Endothelial cell of umbilical vein (primary cell): ENCODE results near the gene SRRM3.

Experiments
- EZH2 ChIP-seq: IDR thresholded peaks from 2 replicates; pipeline ENCODE4 v1.6.1; 2012; ENCODE audit warnings: borderline replicate concordance, low read depth, mild to moderate bottlenecking, moderate library complexity, low read length, inconsistent platforms; ENCODE audit not compliant: severe bottlenecking
- FOS ChIP-seq: IDR thresholded peaks from 2 replicates; pipeline ENCODE4 v1.6.1; 2011; ENCODE audit warnings: mild to moderate bottlenecking, low read length, moderate library complexity, borderline replicate concordance; ENCODE audit not compliant: insufficient read depth
- JUN ChIP-seq: IDR thresholded peaks from 2 replicates; pipeline ENCODE4 v1.6.1; 2011; ENCODE audit warnings: borderline replicate concordance, low read depth; ENCODE audit not compliant: insufficient read length, insufficient read depth
- POLR2A ChIP-seq: IDR thresholded peaks from 2 replicates; pipeline ENCODE4 v1.6.1; 2012; ENCODE audit warnings: low read depth, mild to moderate bottlenecking, control low read depth, low read length
- POLR2AphosphoS5 ChIP-seq: IDR thresholded peaks from 2 replicates; pipeline ENCODE4 v1.6.1; 2012; ENCODE audit warnings: low read depth, mild to moderate bottlenecking, control low read depth, low read length, moderate library complexity; ENCODE audit not compliant: insufficient read depth
- TF ChIP-seq, protein P1 (sequence below), 2 donors: IDR thresholded peaks; 1 replicate in 1 of 2; 2 replicates in 1 of 2; pipeline ENCODE4 v1.5.1; 2011; ENCODE audit warnings: low read length in 2 of 2, mild to moderate bottlenecking in 2 of 2, moderate library complexity in 2 of 2, control low read depth in 1 of 2, inconsistent platforms in 1 of 2, low read depth in 1 of 2; ENCODE audit not compliant: insufficient read depth in 1 of 2; ENCODE audit errors: extremely low read depth in 1 of 2

DNA sequence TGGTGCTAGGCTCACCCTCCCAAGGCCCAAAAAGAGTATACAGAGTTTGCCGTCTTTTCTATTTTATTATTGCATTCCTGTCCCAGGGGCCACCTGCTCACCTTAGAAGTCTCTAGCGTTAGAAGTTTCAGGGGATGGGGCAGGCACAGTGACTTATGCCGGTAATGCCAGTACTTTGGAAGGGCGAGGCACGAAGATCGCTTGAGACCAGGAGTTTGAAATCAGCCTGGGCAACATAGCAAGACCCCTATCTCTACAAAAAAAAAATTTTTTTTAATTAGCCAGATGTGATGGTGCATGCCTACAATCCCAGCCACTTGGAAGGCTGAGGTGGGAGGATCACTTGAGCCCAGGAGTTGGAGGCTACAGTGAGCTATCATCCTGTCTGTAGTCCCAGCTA, 70.4 kb downstream of the SRRM3 start:
- no peak for TF ChIP-seq POLR2AphosphoS5
- TF ChIP-seq, protein P1, sequence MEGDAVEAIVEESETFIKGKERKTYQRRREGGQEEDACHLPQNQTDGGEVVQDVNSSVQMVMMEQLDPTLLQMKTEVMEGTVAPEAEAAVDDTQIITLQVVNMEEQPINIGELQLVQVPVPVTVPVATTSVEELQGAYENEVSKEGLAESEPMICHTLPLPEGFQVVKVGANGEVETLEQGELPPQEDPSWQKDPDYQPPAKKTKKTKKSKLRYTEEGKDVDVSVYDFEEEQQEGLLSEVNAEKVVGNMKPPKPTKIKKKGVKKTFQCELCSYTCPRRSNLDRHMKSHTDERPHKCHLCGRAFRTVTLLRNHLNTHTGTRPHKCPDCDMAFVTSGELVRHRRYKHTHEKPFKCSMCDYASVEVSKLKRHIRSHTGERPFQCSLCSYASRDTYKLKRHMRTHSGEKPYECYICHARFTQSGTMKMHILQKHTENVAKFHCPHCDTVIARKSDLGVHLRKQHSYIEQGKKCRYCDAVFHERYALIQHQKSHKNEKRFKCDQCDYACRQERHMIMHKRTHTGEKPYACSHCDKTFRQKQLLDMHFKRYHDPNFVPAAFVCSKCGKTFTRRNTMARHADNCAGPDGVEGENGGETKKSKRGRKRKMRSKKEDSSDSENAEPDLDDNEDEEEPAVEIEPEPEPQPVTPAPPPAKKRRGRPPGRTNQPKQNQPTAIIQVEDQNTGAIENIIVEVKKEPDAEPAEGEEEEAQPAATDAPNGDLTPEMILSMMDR (IDR thresholded peaks at IDR 0.05; ENCODE audit: extremely low read depth in 1 of 2, insufficient read depth in 1 of 2, low read depth in 1 of 2, low read length in 2 of 2) = no peak
- TF ChIP-seq FOS = no peak
- no peak for TF ChIP-seq POLR2A
- TF ChIP-seq EZH2 = no peak
- TF ChIP-seq JUN = no peak
